ENCODE measurements around the gene PTPRF.

DNA sequence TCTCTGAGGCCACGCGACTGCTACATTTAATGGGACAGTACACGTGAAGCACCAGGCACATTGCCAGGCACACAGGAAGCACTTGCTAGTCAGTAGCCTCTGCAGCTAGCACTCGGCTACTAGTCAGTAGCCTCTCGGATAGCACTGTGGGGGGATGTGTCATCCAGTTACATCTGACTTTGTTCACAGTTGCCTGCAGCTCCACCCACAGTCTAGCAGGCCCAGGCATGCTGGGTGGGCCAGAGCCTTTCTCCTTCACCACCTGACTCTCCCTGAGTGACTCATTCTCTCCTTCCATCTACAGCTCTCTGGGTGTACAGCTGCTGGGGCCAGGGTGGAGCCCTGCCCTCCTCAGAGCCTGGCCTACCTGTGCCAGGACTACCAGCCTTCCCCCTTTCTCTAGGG, 51.5 kb downstream of the PTPRF start:
- TF ChIP-seq, protein P1, sequence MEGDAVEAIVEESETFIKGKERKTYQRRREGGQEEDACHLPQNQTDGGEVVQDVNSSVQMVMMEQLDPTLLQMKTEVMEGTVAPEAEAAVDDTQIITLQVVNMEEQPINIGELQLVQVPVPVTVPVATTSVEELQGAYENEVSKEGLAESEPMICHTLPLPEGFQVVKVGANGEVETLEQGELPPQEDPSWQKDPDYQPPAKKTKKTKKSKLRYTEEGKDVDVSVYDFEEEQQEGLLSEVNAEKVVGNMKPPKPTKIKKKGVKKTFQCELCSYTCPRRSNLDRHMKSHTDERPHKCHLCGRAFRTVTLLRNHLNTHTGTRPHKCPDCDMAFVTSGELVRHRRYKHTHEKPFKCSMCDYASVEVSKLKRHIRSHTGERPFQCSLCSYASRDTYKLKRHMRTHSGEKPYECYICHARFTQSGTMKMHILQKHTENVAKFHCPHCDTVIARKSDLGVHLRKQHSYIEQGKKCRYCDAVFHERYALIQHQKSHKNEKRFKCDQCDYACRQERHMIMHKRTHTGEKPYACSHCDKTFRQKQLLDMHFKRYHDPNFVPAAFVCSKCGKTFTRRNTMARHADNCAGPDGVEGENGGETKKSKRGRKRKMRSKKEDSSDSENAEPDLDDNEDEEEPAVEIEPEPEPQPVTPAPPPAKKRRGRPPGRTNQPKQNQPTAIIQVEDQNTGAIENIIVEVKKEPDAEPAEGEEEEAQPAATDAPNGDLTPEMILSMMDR (conservative IDR thresholded peaks at IDR 0.05; ENCODE audit: low read depth, low read length): no peak
- TF ChIP-seq EZH2 (IDR thresholded peaks at IDR 0.05; ENCODE audit: borderline replicate concordance, low read depth, low read length, poor library complexity, severe bottlenecking): no peak
